Ascending aorta (tissue), 2 donors: Measurements from ENCODE around the gene CHSY1. TPM values are rescaled to one million over a fixed set of nuclear protein-coding genes. Genes with fewer than 3 reads are reported as not detected.

Experiments
- DNase-seq, 2 donors: peaks; one replicate each; pipeline ENCODE4 v3.0.0-alpha.2; 2019; ENCODE audit warnings: low spot score in 2 of 2
- H3K27ac ChIP-seq, 2 donors: fragments of 200-600 bp; sonication (generic); one replicate each; pipeline ENCODE4 v1.5.1; 2016 to 2017; ENCODE audit warnings: mild to moderate bottlenecking in 1 of 2
- H3K27me3 ChIP-seq: fragments of 200-600 bp; sonication (generic); one replicate; pipeline ENCODE4 v1.5.1; 2017
- H3K36me3 ChIP-seq, 2 donors: fragments of 200-600 bp; sonication (generic); one replicate each; pipeline ENCODE4 v1.5.1; 2016
- H3K4me1 ChIP-seq, 2 donors: fragments of 200-600 bp; sonication (generic); one replicate each; pipeline ENCODE4 v1.5.1; 2016 to 2017; ENCODE audit warnings: mild to moderate bottlenecking in 1 of 2
- H3K4me3 ChIP-seq, 2 donors: fragments of 200-600 bp; sonication (generic); one replicate each; pipeline ENCODE4 v1.5.1; 2016 to 2017; ENCODE audit warnings: mild to moderate bottlenecking in 1 of 2
- H3K9me3 ChIP-seq, 2 donors: fragments of 200-600 bp; sonication (generic); one replicate each; pipeline ENCODE4 v1.5.1; 2016
- intact Hi-C: fragments of 100-400 bp; cut with DNase I; formaldehyde crosslinking; loops from one replicate; pipeline ENCODE4 v1.15.1; 2023
- total RNA-seq: library from RNA; depleted of rRNA; stranded (reverse); fragments of >200 nt; gene quantifications from one replicate; pipeline ENCODE4 v1.1.0, GENCODE V29; 2016
- TF ChIP-seq, protein P1 (sequence below), 3 experiments: fragments of 200-600 bp in 2 of 3; fragments of 450-650 bp in 1 of 3; sonication (generic) in 2 of 3; IDR thresholded peaks; one replicate each; pipeline ENCODE4 v1.5.1; 2016 to 2019; ENCODE audit warnings: antibody characterized with exemption in 3 of 3, mild to moderate bottlenecking in 1 of 3, moderate library complexity in 1 of 3

The CHSY1 gene
- total RNA-seq, 1 donor from 2014 or later: 47.4 TPM

DNA sequence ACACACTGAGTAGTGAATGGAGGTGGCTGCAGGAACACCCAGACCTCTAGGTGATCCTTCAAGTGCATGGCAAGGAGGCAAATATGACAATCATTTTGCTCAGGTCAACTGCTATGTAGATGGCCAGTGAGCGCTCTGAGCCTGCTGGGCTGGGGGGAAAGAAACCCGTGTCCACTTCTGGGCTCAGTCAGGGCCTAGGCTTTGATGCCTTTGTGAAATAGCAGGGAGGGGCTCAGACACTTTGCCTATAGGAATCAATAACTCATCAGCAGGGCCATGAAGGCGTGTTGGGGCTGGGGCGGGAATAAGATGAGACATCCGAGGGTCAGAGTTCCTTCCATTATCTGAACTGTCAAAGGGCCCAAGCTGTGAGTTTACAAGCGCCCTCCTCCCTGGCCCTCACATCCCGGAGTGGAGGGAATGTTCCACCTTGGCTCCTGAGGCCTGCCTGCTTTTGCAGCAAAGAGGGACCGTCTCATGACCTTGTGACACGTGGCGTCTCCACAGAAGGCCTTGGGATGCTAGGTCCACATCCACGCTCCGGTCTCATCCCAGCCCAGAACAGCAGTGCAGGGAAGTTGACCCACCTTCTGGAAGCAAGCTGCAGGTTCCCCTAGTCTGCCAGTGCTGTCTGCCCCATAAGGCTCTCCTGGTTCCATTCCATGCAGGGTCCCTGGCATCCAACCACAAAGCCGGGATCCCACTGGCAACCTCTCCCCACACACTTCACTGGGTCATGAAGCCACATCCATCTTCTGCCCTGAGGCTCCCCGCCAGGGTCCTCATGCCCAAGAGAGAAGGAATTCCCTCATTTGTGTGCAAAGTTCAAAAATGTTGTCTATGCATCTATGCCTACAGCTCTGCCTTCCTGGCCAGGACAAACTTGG is 78.4 kb downstream of the CHSY1 start:
- H3K9me3 ChIP-seq: no peaks in the 10 kb centered on the region
- TF ChIP-seq, protein P1, sequence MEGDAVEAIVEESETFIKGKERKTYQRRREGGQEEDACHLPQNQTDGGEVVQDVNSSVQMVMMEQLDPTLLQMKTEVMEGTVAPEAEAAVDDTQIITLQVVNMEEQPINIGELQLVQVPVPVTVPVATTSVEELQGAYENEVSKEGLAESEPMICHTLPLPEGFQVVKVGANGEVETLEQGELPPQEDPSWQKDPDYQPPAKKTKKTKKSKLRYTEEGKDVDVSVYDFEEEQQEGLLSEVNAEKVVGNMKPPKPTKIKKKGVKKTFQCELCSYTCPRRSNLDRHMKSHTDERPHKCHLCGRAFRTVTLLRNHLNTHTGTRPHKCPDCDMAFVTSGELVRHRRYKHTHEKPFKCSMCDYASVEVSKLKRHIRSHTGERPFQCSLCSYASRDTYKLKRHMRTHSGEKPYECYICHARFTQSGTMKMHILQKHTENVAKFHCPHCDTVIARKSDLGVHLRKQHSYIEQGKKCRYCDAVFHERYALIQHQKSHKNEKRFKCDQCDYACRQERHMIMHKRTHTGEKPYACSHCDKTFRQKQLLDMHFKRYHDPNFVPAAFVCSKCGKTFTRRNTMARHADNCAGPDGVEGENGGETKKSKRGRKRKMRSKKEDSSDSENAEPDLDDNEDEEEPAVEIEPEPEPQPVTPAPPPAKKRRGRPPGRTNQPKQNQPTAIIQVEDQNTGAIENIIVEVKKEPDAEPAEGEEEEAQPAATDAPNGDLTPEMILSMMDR (IDR thresholded peaks at IDR 0.05): no peak
- H3K36me3 ChIP-seq: peaks cover 18 to 26% of the 10 kb centered on the region in 2 donors
- no peak overlapping the region for H3K4me3 ChIP-seq
- peak in 1 of 2 donors; percentile 59 for DNase-seq
- peaks cover 18 to 44% of the 10 kb centered on the region in 2 donors for H3K4me1 ChIP-seq
- intact Hi-C loops: no loop called here
- peak overlapping the region in 1 of 2 donors; percentile 6 for H3K27ac ChIP-seq
- H3K27me3 ChIP-seq: no peaks in the 10 kb centered on the region

DNA sequence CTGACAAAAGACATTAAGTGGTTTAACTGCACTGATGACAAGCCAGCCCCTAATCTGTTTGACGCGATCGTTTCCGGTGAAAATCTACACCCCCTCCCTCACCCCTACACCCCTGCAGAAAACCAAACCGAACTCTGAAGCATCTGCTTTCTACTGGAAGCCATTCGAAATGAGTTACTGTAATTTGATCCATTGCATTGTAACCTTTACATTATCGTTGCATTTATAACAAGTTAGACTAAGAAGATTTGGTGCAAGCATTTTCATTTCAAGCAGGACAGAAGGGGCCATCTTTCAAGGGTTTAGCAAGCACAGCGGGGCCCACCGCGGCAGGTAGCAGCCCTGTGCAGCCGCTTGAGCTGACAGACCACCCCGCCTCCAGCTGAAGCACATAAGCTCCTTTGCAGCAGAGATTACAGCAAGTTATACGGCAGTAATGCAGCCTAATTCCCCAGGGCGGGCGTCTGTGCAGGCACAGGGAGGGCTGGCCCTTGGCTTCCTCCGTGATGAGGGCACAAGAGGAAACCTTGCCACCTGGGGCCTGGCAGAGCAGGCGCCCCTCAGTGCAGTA is 79.3 kb downstream of the CHSY1 start:
- H3K27me3 ChIP-seq: no peaks in the 10 kb centered on the region
- peaks cover 9 to 18% of the 10 kb centered on the region in 2 donors for H3K36me3 ChIP-seq
- no peaks in the 10 kb centered on the region for H3K9me3 ChIP-seq
- TF ChIP-seq, protein P1 (IDR thresholded peaks at IDR 0.05): no peak
- no peak overlapping the region for H3K27ac ChIP-seq
- H3K4me3 ChIP-seq: no peak overlapping the region
- peak in 1 of 2 donors; percentile 62 for DNase-seq
- H3K4me1 ChIP-seq: peaks cover 18 to 47% of the 10 kb centered on the region in 2 donors
- intact Hi-C loops: no loop called here

DNA sequence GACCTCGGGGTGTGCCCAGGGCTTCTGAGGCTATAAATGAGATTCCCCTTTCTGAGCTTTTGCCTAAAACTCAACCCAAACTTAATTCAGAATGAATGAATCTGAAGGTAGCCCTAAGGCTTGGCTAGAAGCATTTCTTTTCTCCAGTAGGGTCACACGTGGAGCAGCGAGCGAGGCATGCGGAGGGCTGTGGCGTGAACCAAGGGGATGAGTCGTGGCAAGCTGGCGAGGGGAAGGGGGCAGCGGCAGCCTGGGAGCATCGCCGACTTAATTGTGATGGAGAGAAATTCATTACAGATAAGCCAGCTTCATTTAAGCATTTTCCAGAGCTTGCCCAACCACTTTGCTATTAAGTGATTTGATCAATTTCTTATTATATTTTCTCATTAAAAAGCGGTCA is 79.9 kb downstream of the CHSY1 start:
- DNase-seq: peak in 1 of 2 donors; percentile 37
- peak overlapping the region; percentile 94 for H3K27ac ChIP-seq
- intact Hi-C loops: no loop called here
- TF ChIP-seq, protein P1 (IDR thresholded peaks at IDR 0.05): no peak
- peaks cover 6 to 18% of the 10 kb centered on the region in 2 donors for H3K36me3 ChIP-seq
- H3K4me1 ChIP-seq: peaks cover 17 to 42% of the 10 kb centered on the region in 2 donors
- no peak overlapping the region for H3K4me3 ChIP-seq
- no peaks in the 10 kb centered on the region for H3K27me3 ChIP-seq
- no peaks in the 10 kb centered on the region for H3K9me3 ChIP-seq

DNA sequence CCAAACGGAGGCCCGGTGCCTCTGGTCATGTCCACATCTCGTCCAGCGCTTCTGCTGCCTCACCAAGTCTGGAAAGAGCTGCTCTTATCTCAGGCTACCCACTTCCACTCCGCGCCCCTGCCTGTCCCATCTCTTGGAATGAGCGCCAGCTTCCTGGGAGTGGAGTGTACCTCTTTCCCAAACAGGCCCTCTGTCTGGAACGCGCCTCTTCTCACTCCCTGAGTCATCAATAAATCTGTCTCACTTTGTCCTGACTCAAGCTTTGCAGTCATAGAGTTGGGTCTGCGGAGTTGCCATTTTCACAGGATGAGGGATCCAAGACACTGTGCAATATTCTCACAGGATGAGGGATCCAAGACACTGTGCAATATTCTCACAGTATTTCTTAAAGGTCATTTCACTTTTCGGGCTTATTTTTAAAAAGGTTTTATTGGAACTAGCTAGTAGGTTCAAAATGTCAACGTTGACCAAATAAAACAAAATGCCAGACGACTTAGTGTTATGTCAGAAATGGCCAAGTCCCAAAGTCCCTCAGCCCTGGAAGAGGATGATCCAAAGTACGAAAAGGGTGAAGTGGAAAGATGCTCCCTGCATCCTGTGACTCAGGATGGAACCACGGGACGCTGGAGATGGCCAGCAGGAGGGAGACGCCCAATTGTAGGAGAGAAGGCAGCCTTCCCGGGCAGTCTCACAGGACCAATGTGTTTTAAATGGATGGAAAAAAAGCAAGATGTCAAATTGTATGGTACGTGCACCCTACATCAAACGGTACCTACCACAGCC is 81.1 kb downstream of the CHSY1 start:
- intact Hi-C loops: no loop called here
- H3K4me3 ChIP-seq: no peak overlapping the region
- peaks cover 6 to 12% of the 10 kb centered on the region in 2 donors for H3K36me3 ChIP-seq
- H3K9me3 ChIP-seq: peaks cover 4 to 8% of the 10 kb centered on the region in 2 donors
- TF ChIP-seq, protein P1 (IDR thresholded peaks at IDR 0.05): no peak
- no peaks in the 10 kb centered on the region for H3K27me3 ChIP-seq
- H3K4me1 ChIP-seq: peaks cover 23 to 32% of the 10 kb centered on the region in 2 donors
- DNase-seq: peak in 1 of 2 donors; percentile 91
- H3K27ac ChIP-seq: peak overlapping the region; percentile 94

DNA sequence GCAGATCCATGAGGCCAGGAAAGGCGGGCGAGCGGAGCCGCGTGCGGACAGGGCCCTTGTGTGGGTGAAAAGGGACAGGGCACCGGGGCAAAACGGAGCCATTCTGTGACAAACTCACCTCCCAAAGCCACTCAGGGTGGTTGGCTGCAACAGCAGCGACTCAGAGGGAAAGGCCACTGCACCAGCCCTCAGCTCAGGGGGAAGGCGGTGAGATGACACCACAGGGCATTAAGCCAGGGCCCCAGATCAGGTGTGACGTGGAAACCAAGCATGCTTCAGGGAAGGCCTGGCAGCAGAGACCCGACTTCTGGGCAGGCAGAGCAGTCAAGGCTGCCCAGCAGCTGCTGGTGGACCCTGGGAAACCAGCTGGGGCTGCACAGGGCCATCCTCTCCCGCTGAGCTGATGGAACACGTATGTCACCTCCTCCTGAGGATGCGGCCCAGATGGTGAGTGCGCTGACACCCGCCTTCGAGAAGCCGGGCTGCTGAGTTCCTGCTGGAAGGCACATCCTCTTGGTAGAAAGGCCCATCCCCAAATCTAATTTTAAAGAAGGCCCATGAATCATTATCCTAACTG is 82.3 kb downstream of the CHSY1 start:
- Histone ChIP-seq H3K36me3 (peaks cover 3 to 4% of the 10 kb centered on the region in 2 donors), H3K9me3 (peaks cover 11 to 15% of the 10 kb centered on the region in 2 donors), H3K27me3 (no peaks in the 10 kb centered on the region), H3K4me1 (peaks cover 23 to 32% of the 10 kb centered on the region in 2 donors), H3K27ac (peak overlapping the region; percentile 94), H3K4me3 (no peak overlapping the region)
- TF ChIP-seq, protein P1 (IDR thresholded peaks at IDR 0.05): no peak
- DNase-seq: no peak
- intact Hi-C loops: no loop called here
